Brain microvascular endothelial cell (primary cell): ENCODE results near the gene ZNF277.
"Not testable (repeated sequence)": the region's sequence is repeated elsewhere in the genome, so short reads cannot be mapped to it uniquely, and the experiment has no call there.

Source experiments
- DNase-seq: peaks from one replicate; pipeline ENCODE4 v3.0.0-alpha.2; 2020
- H3K27ac ChIP-seq: fragments of 250-450 bp; sonication (Bioruptor Pico); 2 replicates; pipeline ENCODE4 v1.5.1; 2020; ENCODE audit warnings: mild to moderate bottlenecking, moderate library complexity
- H3K27me3 ChIP-seq: fragments of 250-450 bp; sonication (Bioruptor Pico); replicated peaks from 2 replicates; pipeline ENCODE4 v1.5.1; 2020; ENCODE audit warnings: mild to moderate bottlenecking
- H3K36me3 ChIP-seq: fragments of 250-450 bp; sonication (Bioruptor Pico); replicated peaks from 2 replicates; pipeline ENCODE4 v1.5.1; 2020; ENCODE audit warnings: mild to moderate bottlenecking
- H3K4me3 ChIP-seq: 2 replicates; pipeline ENCODE4 v1.5.1; 2011; ENCODE audit warnings: low read depth, mild to moderate bottlenecking, control low read depth, low read length, moderate library complexity
- in situ Hi-C: cut with HindIII; loops from 2 replicates; pipeline ENCODE4 v1.10.0; 2017; ENCODE audit warnings: low sequenced_read_pairs, low pct_ligation_motif_present
- TF ChIP-seq, protein P1 (sequence below): IDR thresholded peaks from 2 replicates; pipeline ENCODE4 v1.5.1; 2011; ENCODE audit warnings: low read depth, mild to moderate bottlenecking, moderate library complexity, low read length, control low read depth, inconsistent platforms; ENCODE audit errors: missing control alignments

The ZNF277 gene

DNA sequence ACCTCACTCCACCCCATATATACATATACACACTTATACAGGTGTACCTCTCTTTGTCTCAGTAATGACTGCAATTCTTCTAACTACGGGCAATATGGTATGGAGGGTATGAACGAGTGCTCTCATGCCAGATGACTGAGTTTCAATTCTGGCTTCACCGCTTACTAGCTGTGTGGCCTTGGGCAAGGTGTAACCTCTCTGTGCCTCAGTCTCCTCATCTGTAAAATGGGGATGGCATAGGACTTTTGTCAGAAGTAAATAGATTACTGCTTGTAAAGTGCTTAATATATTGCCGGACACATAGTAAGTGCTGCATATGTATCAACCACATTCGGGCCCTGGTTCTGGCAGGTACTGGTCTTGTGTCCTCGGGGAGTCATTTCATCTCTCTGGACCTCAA is 183.7 kb downstream of the ZNF277 start:
- H3K36me3 ChIP-seq = no peaks in the 10 kb centered on the region
- H3K27ac ChIP-seq = no peak overlapping the region
- no peaks in the 10 kb centered on the region for H3K27me3 ChIP-seq
- in situ Hi-C loops = no loop called here
- H3K4me3 ChIP-seq = no peak overlapping the region
- no peak for DNase-seq
- TF ChIP-seq, protein P1, sequence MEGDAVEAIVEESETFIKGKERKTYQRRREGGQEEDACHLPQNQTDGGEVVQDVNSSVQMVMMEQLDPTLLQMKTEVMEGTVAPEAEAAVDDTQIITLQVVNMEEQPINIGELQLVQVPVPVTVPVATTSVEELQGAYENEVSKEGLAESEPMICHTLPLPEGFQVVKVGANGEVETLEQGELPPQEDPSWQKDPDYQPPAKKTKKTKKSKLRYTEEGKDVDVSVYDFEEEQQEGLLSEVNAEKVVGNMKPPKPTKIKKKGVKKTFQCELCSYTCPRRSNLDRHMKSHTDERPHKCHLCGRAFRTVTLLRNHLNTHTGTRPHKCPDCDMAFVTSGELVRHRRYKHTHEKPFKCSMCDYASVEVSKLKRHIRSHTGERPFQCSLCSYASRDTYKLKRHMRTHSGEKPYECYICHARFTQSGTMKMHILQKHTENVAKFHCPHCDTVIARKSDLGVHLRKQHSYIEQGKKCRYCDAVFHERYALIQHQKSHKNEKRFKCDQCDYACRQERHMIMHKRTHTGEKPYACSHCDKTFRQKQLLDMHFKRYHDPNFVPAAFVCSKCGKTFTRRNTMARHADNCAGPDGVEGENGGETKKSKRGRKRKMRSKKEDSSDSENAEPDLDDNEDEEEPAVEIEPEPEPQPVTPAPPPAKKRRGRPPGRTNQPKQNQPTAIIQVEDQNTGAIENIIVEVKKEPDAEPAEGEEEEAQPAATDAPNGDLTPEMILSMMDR = no peak

DNA sequence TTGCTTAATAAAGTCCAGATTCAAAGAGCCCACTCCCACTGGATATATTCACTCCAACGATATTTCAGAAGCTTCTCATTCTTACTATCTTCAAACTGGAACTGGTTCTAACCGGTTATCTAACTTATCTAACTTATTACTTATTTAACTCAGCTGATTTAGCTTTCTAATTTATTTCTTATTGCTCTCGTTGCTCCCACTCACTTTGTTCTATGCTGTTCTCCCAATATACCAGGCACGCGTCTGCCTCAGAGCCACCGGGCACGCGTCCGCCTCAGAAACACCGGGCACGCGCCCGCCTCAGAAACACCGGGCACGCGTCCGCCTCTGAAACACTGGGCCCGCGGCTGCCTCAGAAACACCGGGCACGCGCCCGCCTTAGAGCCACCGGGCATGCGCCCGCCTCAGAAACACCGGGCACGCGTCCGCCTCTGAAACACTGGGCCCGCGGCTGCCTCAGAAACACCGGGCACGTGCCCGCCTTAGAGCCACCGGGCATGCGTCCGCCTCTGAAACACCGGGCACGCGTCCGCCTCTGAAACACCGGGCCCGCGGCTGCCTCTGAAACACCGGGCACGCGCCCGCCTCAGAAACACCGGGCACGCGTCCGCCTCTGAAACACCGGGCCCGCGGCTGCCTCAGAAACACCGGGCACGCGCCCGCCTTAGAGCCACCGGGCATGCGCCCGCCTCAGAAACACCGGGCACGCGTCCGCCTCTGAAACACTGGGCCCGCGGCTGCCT is 184.8 kb downstream of the ZNF277 start:
- peak overlapping the region; percentile 62 for H3K4me3 ChIP-seq
- H3K27me3 ChIP-seq, in situ Hi-C loops, H3K27ac ChIP-seq, H3K36me3 ChIP-seq: not testable (repeated sequence)
- peak; percentile 61 for DNase-seq

DNA sequence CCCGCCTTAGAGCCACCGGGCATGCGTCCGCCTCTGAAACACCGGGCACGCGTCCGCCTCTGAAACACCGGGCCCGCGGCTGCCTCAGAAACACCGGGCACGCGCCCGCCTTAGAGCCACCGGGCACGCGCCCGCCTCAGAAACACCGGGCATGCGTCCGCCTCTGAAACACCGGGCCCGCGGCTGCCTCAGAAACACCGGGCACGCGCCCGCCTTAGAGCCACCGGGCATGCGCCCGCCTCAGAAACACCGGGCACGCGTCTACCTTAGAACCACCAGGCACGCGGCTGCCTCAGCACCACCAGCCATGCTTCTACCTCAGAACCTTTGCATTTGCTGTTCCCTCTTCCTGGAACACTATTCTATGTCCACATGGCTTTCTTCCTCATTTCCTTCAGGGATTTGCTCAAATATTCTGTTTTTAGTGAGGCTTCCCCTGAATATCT is 185.4 kb downstream of the ZNF277 start:
- in situ Hi-C loops, H3K36me3 ChIP-seq, H3K27me3 ChIP-seq, H3K27ac ChIP-seq: not testable (repeated sequence)
- peak; percentile 56 for DNase-seq
- peak overlapping the region; percentile 62 for H3K4me3 ChIP-seq
